OCI-LY1 (cell line): ENCODE results near the gene DIP2C.

ENCODE experiments used
- EZH2 ChIP-seq: fragments of 200-600 bp; sonication (generic), shearing (Covaris generic); IDR thresholded peaks from 2 replicates; pipeline ENCODE4 v1.8.0; 2017; ENCODE audit warnings: borderline replicate concordance, mixed run types, mild to moderate bottlenecking, antibody characterized with exemption, low read length, moderate library complexity, mixed read lengths
- TF ChIP-seq, protein P1 (sequence below): fragments of 200-600 bp; sonication (generic), shearing (Covaris generic); IDR thresholded peaks from 2 replicates; pipeline ENCODE4 v1.5.1; 2017; ENCODE audit warnings: mild to moderate bottlenecking, antibody characterized with exemption, low read length, moderate library complexity, mixed read lengths

DNA sequence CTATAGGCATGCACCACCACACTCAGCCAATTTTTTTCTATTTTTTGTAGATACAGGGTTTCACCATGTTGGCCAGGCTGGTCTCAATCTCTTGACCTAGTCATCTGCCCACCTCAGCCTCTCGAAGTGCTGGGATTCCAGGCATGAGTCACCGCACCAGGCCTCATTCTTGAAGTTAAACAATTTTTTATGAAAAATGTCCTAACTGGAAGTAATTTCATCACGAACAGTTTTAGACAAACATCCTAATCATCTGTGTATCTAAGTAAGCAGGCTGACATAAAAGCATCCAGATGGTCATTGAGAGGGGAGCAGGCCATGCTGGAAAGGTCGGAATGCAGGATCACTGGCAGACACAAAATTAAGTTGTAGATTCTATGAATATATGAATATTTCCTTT, 285.1 kb downstream of the DIP2C start:
- TF ChIP-seq, protein P1, sequence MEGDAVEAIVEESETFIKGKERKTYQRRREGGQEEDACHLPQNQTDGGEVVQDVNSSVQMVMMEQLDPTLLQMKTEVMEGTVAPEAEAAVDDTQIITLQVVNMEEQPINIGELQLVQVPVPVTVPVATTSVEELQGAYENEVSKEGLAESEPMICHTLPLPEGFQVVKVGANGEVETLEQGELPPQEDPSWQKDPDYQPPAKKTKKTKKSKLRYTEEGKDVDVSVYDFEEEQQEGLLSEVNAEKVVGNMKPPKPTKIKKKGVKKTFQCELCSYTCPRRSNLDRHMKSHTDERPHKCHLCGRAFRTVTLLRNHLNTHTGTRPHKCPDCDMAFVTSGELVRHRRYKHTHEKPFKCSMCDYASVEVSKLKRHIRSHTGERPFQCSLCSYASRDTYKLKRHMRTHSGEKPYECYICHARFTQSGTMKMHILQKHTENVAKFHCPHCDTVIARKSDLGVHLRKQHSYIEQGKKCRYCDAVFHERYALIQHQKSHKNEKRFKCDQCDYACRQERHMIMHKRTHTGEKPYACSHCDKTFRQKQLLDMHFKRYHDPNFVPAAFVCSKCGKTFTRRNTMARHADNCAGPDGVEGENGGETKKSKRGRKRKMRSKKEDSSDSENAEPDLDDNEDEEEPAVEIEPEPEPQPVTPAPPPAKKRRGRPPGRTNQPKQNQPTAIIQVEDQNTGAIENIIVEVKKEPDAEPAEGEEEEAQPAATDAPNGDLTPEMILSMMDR = no peak
- no peak for TF ChIP-seq EZH2
